Glomerular visceral epithelial cell (primary cell): ENCODE measurements around the gene SNX10.

Source experiments
- DNase-seq: peaks from one replicate; pipeline ENCODE4 v3.0.0-alpha.2; 2016; ENCODE audit errors: extremely low spot score

Gene SNX10

DNA sequence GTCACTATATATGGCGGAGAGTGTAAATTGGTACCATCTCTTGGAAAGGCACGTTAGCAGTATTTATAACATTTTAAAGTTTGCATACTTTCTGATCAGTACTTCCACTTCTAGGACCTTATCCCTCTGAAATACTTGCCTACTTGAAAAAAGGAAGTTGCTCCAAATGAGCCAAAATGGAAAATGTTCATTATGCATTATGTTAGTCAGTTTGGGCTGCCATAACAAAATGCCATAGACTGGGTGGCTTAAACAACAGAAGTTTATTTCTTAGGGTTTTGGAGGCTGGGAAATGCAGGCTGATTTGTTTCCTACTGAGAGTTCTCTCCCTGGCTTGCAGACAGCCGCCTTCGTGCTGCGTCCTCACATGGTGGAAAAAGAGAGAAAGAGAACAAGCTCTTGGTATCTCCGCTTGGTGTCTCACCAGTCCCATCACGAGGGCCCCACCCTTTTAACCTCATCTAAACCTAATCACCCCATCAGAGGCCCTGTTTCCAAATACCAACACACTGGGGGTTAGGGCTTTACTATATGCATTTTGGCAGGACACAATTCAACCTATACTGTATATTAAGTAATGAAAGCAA, 6.9 kb downstream of the SNX10 start:
- DNase-seq: no peak

DNA sequence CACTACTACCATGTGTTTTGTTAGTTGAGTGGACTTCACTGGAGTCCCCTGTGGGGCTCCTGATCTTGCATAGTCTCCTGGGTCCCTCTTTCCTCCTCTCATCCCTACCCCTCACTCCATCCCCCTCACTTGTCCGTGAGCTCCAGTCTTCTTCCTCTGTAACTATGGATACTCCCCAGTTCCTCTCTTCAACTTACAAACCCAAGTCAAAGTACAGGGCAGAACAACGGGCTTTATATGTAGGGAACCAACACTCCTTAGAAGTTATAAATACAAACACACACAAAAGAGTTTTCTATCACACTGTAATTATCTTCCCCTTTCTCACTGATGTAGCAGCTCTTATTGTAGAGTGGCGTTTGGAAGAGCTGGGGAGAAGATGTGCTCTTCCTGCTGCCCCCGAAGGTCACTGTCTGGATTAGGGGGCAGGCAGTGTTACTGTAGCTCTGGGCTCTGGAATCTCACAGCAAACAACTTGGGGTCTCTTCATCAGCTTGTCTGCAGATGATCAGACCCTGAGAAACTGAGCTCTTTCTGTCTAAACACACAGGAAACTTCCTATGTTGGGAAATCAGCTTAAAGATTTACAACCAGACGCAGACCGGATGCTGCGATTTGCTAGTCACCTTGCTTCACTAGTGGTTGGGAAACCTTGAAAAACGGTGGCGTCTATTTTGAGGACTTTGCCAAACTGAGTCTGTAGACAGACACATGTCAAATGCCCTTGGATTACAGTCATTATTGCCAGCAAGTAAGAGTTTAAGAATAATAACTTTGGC, 13.6 kb downstream of the SNX10 start:
- DNase-seq: no peak

- DNase-seq: no peak
Measured at GRCh38 chr7:26305869-26306665, 14.4 kb downstream of the SNX10 start.

DNA sequence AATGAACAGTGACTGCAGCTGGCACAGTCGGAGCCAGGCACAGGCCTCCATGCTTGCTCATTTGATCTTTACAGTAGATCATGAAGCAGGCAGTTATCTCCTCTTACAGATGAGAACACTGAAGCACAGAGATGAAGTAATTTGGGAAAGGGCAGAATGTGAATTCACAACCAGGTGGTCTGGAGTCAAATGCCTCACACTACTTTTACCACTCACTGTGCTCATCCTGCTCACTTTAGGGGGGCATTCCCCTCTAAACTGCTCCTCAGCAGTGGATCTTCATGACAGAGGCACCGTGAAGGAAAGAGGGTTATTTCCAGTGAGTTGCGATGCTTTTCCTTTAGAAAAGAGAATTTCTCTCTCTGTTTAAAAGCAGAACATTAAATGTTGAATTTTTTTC, 15.1 kb downstream of the SNX10 start:
- no peak for DNase-seq

- no peak for DNase-seq
Measured at GRCh38 chr7:26307226-26307625, 15.6 kb downstream of the SNX10 start.

DNA sequence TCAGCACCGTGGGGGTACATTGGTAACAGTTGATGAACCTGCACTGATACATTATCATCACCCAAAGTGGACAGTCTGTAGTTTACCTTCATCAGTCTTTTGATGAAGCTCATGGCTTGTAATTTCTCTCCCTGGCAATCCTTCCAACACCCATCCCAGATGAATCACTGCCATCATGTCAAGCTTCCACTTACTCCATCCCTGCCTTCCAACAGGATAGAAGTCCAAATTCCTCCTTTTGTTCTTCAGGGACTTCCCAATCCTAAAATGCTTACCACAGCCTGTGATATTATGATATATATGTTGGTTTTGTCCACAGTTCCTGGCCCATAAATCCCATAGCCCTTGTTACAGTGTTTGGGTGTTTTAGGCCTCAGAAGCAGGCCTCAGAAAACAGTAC, 16.1 kb downstream of the SNX10 start:
- DNase-seq: no peak

DNA sequence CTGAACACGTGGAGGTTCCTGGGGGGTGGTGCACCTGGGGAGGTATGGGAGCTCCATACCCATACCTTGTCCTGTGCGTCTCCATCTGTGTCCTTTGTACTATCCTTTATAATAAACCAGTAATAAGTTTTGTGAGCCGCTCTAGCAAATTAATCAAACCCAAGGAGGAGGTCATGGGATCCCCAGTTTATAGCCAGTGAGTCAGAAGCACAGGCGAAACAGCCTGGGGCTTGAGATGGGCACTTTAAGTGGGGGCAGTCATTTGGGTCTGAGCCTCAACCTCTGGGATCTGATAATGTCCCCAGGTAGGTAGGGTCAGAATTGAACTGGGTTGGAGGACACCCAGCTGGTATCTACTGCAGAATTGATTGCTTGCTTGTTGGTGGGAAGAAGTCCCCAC, 16.9 kb downstream of the SNX10 start:
- no peak for DNase-seq

DNA sequence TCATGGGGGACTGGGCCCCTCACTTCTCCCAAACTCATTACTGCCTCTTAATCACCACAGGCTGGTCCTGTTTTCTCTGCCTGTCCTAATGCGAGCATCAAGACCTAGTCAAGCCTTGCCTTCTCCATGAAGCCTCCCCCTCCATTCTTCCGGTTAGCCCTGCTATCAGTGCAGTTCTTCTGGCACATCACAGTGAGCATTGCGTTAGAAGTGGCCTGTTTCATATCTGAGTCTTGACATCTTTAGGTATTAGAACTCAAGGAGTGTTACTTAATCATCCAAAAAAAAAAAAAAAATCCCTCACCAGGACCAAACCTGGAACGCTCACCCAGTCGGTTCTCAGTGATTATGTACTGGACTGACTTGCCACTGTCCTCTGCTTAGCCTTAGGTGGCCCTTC, 17.4 kb downstream of the SNX10 start:
- no peak for DNase-seq

DNA sequence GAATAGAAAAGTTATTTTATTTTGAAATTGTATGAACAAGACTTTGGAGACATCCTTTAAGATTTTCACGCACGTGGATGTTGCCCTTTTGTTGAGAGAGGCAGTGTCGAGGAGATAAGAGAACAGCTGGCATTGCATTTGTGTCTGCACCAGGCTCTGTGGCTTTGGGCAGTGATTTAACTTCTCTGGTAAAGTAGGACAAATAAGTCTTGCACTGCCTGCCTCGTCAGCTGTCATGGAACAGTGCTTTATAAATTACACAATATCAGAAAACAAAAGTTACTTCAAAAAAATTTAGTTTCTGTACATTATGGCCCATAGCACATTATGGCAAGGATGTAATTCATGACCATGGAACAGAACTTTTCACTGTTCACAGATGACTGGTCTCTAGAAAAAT, 20.1 kb downstream of the SNX10 start:
- no peak for DNase-seq

DNA sequence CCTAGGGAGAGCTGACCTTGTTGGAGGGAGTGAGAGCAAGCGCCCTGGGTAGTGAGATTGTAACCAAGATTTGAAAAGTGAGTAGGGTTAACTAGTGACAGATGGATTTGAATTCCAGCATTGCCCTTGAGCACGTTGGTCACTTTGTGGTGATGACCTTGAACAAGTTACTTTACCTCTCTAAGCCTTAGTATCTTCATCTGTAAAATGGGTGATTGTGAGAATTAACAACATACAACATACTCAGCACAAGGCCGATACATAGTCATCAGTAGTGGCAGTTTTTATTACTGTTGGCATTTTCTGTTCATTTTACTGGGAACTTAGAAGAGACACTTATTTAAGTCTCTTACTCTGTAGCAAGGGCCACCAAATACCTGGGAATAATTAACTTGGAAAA, 25.5 kb downstream of the SNX10 start:
- DNase-seq: no peak

- no peak for DNase-seq
Measured at GRCh38 chr7:26318921-26319320, 27.3 kb downstream of the SNX10 start.

DNA sequence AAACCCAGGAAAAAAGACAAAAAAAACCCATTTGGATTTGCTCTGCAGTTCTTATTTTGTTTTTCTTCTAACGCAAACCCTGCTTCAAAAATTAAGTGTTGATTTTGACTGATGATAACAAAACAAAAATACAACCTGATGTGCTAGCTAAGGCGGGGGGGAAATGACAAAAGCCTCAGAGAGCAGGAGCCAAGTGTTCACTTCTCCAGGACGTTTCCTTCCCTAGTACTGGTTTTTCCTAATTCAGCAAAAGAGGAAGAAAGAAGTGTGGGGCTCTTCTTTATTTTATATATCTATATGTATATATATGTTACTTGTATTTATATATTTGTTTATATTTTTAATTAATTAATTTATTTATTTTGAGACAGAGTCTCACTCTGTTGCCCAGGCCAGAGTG, 28.0 kb downstream of the SNX10 start:
- DNase-seq: no peak

DNA sequence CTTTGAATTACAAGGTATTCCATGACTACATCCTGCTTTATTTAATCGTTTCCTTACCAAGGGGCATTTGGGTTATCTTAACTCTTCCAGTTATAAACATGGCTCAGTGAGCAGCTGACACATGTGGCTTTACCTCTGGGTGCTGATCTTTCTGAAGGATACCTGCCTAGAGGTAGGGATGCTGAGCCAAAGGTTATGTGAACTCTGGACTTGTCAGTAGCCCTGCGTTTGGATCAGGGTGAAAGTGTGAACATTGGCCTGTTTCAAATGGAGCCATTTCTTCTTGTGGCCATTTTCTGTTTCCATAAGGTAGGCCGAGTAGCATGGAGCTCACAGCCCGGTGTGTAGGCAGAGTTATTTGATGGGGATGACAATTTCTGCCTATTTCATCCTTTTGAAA, 29.2 kb downstream of the SNX10 start:
- no peak for DNase-seq

- DNase-seq: peak; percentile 50
Measured at GRCh38 chr7:26321435-26321834, 29.8 kb downstream of the SNX10 start.

DNA sequence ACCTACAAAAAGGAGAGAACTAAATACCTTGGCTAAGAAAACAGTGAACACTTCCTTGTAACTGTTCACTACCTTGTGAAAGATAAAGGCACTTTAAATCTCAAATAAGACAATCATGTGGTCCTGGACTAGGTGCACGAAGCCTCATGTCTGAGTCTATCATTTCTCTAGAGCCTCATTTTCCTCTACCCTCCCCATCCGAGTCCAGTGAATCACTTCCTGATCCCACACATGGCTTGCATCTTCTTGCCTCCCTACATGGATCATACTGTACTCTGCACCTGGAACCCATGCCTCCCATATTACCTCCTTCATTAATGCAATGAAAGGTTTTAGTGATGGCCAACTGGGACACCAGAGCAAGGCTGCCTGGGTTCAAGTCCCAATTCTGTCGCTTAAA, 34.5 kb downstream of the SNX10 start:
- no peak for DNase-seq

DNA sequence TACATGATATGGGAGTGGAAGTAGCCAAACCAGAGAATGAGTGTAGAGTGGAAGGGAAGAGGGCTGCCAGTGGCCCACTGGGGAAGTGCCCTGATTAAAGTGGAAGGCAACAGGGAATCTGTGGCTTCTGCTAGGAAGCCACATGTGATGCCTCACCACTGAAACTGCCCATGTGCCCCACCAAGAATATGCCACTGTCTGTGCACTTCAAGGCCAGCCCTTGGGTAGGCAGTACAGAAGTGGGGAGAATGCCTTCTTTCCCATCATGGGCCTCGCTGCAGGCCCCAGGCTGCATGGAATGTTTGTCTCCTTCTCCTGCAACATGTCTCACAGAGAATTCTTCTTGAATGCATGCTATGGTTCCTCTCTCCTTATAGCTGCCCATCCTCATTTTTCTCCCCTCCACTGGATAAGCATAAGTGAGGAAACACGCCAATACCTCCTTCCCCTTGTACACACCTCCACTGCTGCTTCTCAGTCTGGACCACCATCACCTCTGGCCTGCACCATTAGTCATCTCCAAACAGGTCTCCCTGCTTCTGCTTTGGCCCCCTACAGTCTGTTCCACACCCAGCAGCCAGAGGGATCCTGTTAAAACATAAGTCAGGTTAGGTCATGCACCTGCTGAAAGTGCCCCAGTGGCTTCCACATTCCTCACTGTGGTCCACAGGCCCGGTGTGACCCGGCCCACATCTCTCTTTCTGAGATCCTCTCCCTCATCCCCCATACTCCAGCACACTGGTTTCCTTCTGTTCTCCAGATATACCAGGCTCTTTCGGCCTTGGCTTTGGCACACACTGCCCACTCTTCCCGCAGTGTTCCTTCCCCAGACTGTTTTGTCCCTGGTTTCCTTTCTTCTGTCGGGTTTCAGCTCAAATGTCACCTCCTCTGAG, 37.1 kb downstream of the SNX10 start:
- no peak for DNase-seq

GRCh38 chr7:26329520-26330255, 38.0 kb downstream of the SNX10 start:
- peak; percentile 18 for DNase-seq

- DNase-seq: no peak
Measured at GRCh38 chr7:26331113-26331512, 39.5 kb downstream of the SNX10 start.

- no peak for DNase-seq
Measured at GRCh38 chr7:26331789-26332188, 40.1 kb downstream of the SNX10 start.

DNA sequence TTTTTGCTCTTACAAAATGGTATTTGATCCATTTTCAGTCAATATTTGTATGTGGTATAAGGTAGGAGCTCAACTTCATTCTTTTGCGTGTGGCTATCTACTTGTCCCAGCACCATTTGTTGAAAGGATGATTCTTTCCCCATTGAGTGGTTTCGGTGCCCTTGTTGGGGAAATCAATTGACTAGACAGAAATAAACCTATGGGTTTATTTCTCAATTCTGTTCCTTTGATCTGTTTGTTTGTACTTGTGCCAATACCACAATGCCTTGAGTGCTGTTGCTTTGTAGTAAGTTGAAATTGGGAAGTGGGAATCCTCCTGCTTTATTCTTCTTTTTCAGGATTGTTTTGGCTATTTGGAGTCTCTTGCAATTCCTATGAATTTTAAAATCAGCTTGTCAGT, 41.0 kb downstream of the SNX10 start:
- DNase-seq: no peak

DNA sequence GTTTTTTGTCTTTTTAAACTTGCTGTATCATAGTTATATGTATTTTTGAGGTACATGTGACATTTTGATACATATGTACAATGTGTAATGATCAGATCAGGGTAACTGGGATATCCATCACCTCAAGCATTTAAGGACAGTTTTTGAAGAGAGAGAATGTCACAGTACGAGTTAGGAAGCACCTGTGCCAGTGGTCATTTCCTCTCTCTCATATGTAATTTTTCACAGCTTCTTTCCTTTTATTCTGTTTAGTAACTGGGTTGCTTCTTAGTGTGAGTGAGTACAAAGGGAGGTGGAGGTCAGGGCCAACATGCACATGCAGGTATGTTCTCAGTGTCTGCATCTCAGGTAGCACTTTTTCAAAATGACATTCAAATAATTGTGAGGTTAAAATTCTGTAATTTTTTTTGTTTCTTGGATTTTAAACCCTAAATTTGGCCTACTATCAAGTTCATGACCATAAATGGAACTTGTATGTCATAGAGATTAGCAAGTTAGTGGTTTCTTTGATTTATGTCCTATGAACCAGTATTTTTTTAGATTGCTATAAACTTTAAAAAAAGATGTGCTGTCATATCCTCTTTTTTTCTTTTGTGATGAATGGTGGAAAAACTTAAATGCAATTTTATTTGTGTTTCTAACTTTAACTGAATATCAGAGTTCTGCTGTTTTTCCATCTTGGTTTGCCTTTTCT, 42.7 kb downstream of the SNX10 start:
- no peak for DNase-seq
